ENCODE data around the gene CACNA2D3. TPM values are rescaled to one million over a fixed set of nuclear protein-coding genes. Genes with fewer than 3 reads are reported as not detected.

Gene CACNA2D3
- total and polyA plus RNA-seq, 7 donors, result 2.7 to 13.5 (median 9.0) TPM

- intact Hi-C loops (cut with DNase I), result no loop called here
- Histone ChIP-seq H3K4me1 (no peaks in the 10 kb centered on the region), H3K27me3 (ENCODE audit: insufficient read depth in 3 of 3, low read length in 2 of 3) (no peaks in the 10 kb centered on the region), H3K4me3 (no peak overlapping the region), H3K27ac (no peak overlapping the region), H3K36me3 (ENCODE audit: insufficient read depth in 1 of 2, low read depth in 1 of 2) (no peaks in the 10 kb centered on the region), H3K9me3 (no peaks in the 10 kb centered on the region)
- WGBS, 3 donors, result 72 to 75% (median 74%) methylated on average over 4 of the region's 4 CpGs
- ATAC-seq (no peak), DNase-seq (no peak)
- no peak for TF ChIP-seq CTCF (IDR thresholded peaks at IDR 0.05)
Measured at GRCh38 chr3:54841471-54841870, 719.1 kb downstream of the CACNA2D3 start.

GRCh38 chr3:54843352-54843751 lies 721.0 kb downstream of the CACNA2D3 start:
- Histone ChIP-seq H3K4me3 (no peak overlapping the region), H3K9me3 (no peaks in the 10 kb centered on the region), H3K36me3 (ENCODE audit: insufficient read depth in 1 of 2, low read depth in 1 of 2) (no peaks in the 10 kb centered on the region), H3K27me3 (ENCODE audit: insufficient read depth in 3 of 3, low read length in 2 of 3) (no peaks in the 10 kb centered on the region), H3K4me1 (no peaks in the 10 kb centered on the region), H3K27ac (no peak overlapping the region)
- WGBS, 3 donors, result 76 to 85% (median 84%) methylated on average over 2 of the region's 2 CpGs
- no peak for TF ChIP-seq CTCF (IDR thresholded peaks at IDR 0.05)
- intact Hi-C loops (cut with DNase I), result no loop called here
- ATAC-seq, result no peak
- no peak for DNase-seq

GRCh38 chr3:54844211-54844610 lies 721.9 kb downstream of the CACNA2D3 start:
- Histone ChIP-seq H3K4me3 (no peak overlapping the region), H3K9me3 (no peaks in the 10 kb centered on the region), H3K4me1 (no peaks in the 10 kb centered on the region), H3K27me3 (ENCODE audit: insufficient read depth in 3 of 3, low read length in 2 of 3) (no peaks in the 10 kb centered on the region), H3K27ac (no peak overlapping the region), H3K36me3 (ENCODE audit: insufficient read depth in 1 of 2, low read depth in 1 of 2) (no peaks in the 10 kb centered on the region)
- no peak for TF ChIP-seq CTCF (IDR thresholded peaks at IDR 0.05)
- DNase-seq (no peak), ATAC-seq (no peak)
- 81 to 87% (median 87%) methylated on average over 5 of the region's 5 CpGs for WGBS, 3 donors
- intact Hi-C loops (cut with DNase I), result no loop called here

- intact Hi-C loops (cut with DNase I), result no loop called here
- Histone ChIP-seq H3K36me3 (ENCODE audit: insufficient read depth in 1 of 2, low read depth in 1 of 2) (no peaks in the 10 kb centered on the region), H3K4me1 (no peaks in the 10 kb centered on the region), H3K4me3 (no peak overlapping the region), H3K27ac (no peak overlapping the region), H3K27me3 (ENCODE audit: insufficient read depth in 3 of 3, low read length in 2 of 3) (no peaks in the 10 kb centered on the region), H3K9me3 (no peaks in the 10 kb centered on the region)
- ATAC-seq (no peak), DNase-seq (no peak)
- WGBS, 3 donors, result 82 to 92% (median 84%) methylated on average over 4 of the region's 4 CpGs
- TF ChIP-seq CTCF (IDR thresholded peaks at IDR 0.05), result no peak
Measured at GRCh38 chr3:54845011-54845410, 722.7 kb downstream of the CACNA2D3 start.

GRCh38 chr3:54845551-54845950 lies 723.2 kb downstream of the CACNA2D3 start:
- TF ChIP-seq CTCF (IDR thresholded peaks at IDR 0.05), result no peak

More at GRCh38 chr3:54845551-54845950, 723.2 kb downstream of the CACNA2D3 start:
- intact Hi-C loops (cut with DNase I), result no loop called here
- DNase-seq (no peak), ATAC-seq (no peak)
- 89 to 92% (median 90%) methylated on average over 5 of the region's 5 CpGs for WGBS, 3 donors
- H3K36me3 ChIP-seq (ENCODE audit: insufficient read depth in 1 of 2, low read depth in 1 of 2), result no peaks in the 10 kb centered on the region
- no peaks in the 10 kb centered on the region for H3K27me3 ChIP-seq (ENCODE audit: insufficient read depth in 3 of 3, low read length in 2 of 3)
- H3K27ac ChIP-seq, result no peak overlapping the region
- H3K9me3 ChIP-seq, result no peaks in the 10 kb centered on the region
- no peak overlapping the region for H3K4me3 ChIP-seq
- H3K4me1 ChIP-seq, result no peaks in the 10 kb centered on the region

All from psoas muscle (tissue), 8 donors.